ENCODE measurements around the gene ABHD17A. TPM values are rescaled to one million over a fixed set of nuclear protein-coding genes. Genes with fewer than 3 reads are reported as not detected.

Gene ABHD17A
- total and polyA plus RNA-seq, 2 donors, result 90.4 to 97.4 TPM

GRCh38 chr19:1914826-1915341 lies 29.6 kb upstream of the ABHD17A start:
- WGBS, result 97% methylated on average over 23 of the region's 23 CpGs
- Histone ChIP-seq H3K27ac (ENCODE audit: low read depth in 1 of 2, low read length in 1 of 2) (no peak overlapping the region), H3K9me3 (ENCODE audit: control insufficient read depth in 2 of 2, insufficient read depth in 1 of 2, low read length in 1 of 2) (peaks cover 1 to 4% of the 10 kb centered on the region in 2 donors), H3K27me3 (ENCODE audit: control insufficient read depth in 2 of 2, insufficient read depth in 1 of 2, low read length in 1 of 2) (no peaks in the 10 kb centered on the region), H3K4me3 (ENCODE audit: low read length in 2 of 2) (no peak overlapping the region), H3K4me1 (ENCODE audit: control insufficient read depth in 2 of 2, insufficient read depth in 2 of 2, low read length in 2 of 2) (peaks cover 0 to 5% of the 10 kb centered on the region in 2 donors), H3K36me3 (ENCODE audit: control insufficient read depth in 2 of 2, insufficient read depth in 2 of 2, low read length in 1 of 2) (peaks cover 29 to 57% of the 10 kb centered on the region in 2 donors)
- DNase-seq (ENCODE audit: low read depth in 6 of 9, low spot score in 9 of 9), result no peak

GRCh38 chr19:1913781-1914577 lies 28.7 kb upstream of the ABHD17A start:
- Histone ChIP-seq H3K36me3 (ENCODE audit: control insufficient read depth in 2 of 2, insufficient read depth in 2 of 2, low read length in 1 of 2) (peaks cover 26 to 53% of the 10 kb centered on the region in 2 donors), H3K9me3 (ENCODE audit: control insufficient read depth in 2 of 2, insufficient read depth in 1 of 2, low read length in 1 of 2) (peaks cover 1 to 11% of the 10 kb centered on the region in 2 donors), H3K27me3 (ENCODE audit: control insufficient read depth in 2 of 2, insufficient read depth in 1 of 2, low read length in 1 of 2) (no peaks in the 10 kb centered on the region), H3K27ac (ENCODE audit: low read depth in 1 of 2, low read length in 1 of 2) (no peak overlapping the region), H3K4me3 (ENCODE audit: low read length in 2 of 2) (no peak overlapping the region), H3K4me1 (ENCODE audit: control insufficient read depth in 2 of 2, insufficient read depth in 2 of 2, low read length in 2 of 2) (peaks cover 7 to 12% of the 10 kb centered on the region in 2 donors)
- no peak for DNase-seq (ENCODE audit: low read depth in 6 of 9, low spot score in 9 of 9)
- WGBS, result 91% methylated on average over 23 of the region's 23 CpGs

- H3K27me3 ChIP-seq (ENCODE audit: control insufficient read depth in 2 of 2, insufficient read depth in 1 of 2, low read length in 1 of 2), result no peaks in the 10 kb centered on the region
- peaks cover 20 to 44% of the 10 kb centered on the region in 2 donors for H3K36me3 ChIP-seq (ENCODE audit: control insufficient read depth in 2 of 2, insufficient read depth in 2 of 2, low read length in 1 of 2)
- H3K9me3 ChIP-seq (ENCODE audit: control insufficient read depth in 2 of 2, insufficient read depth in 1 of 2, low read length in 1 of 2), result peaks cover 1 to 11% of the 10 kb centered on the region in 2 donors
- WGBS, result 98% methylated on average over 77 of the region's 77 CpGs
- no peak for DNase-seq (ENCODE audit: low read depth in 6 of 9, low spot score in 9 of 9)
- no peak overlapping the region for H3K4me3 ChIP-seq (ENCODE audit: low read length in 2 of 2)
- no peak overlapping the region for H3K27ac ChIP-seq (ENCODE audit: low read depth in 1 of 2, low read length in 1 of 2)
- H3K4me1 ChIP-seq (ENCODE audit: control insufficient read depth in 2 of 2, insufficient read depth in 2 of 2, low read length in 2 of 2), result peaks cover 8 to 20% of the 10 kb centered on the region in 2 donors
Measured at GRCh38 chr19:1912760-1913505, 27.6 kb upstream of the ABHD17A start.

GRCh38 chr19:1911995-1912394 lies 26.7 kb upstream of the ABHD17A start:
- H3K27ac ChIP-seq (ENCODE audit: low read depth in 1 of 2, low read length in 1 of 2), result no peak overlapping the region
- H3K4me1 ChIP-seq (ENCODE audit: control insufficient read depth in 2 of 2, insufficient read depth in 2 of 2, low read length in 2 of 2), result peaks cover 10 to 28% of the 10 kb centered on the region in 2 donors
- no peak for DNase-seq (ENCODE audit: low read depth in 6 of 9, low spot score in 9 of 9)
- H3K9me3 ChIP-seq (ENCODE audit: control insufficient read depth in 2 of 2, insufficient read depth in 1 of 2, low read length in 1 of 2), result peaks cover 1 to 11% of the 10 kb centered on the region in 2 donors
- H3K36me3 ChIP-seq (ENCODE audit: control insufficient read depth in 2 of 2, insufficient read depth in 2 of 2, low read length in 1 of 2), result peaks cover 19 to 37% of the 10 kb centered on the region in 2 donors
- H3K27me3 ChIP-seq (ENCODE audit: control insufficient read depth in 2 of 2, insufficient read depth in 1 of 2, low read length in 1 of 2), result no peaks in the 10 kb centered on the region
- H3K4me3 ChIP-seq (ENCODE audit: low read length in 2 of 2), result no peak overlapping the region
- 98% methylated on average over 37 of the region's 37 CpGs for WGBS

GRCh38 chr19:1911098-1911497 lies 25.8 kb upstream of the ABHD17A start:
- Histone ChIP-seq H3K27me3 (ENCODE audit: control insufficient read depth in 2 of 2, insufficient read depth in 1 of 2, low read length in 1 of 2) (no peaks in the 10 kb centered on the region), H3K4me3 (ENCODE audit: low read length in 2 of 2) (no peak overlapping the region), H3K36me3 (ENCODE audit: control insufficient read depth in 2 of 2, insufficient read depth in 2 of 2, low read length in 1 of 2) (peaks cover 19 to 37% of the 10 kb centered on the region in 2 donors), H3K4me1 (ENCODE audit: control insufficient read depth in 2 of 2, insufficient read depth in 2 of 2, low read length in 2 of 2) (peaks cover 10 to 32% of the 10 kb centered on the region in 2 donors), H3K27ac (ENCODE audit: low read depth in 1 of 2, low read length in 1 of 2) (no peak overlapping the region), H3K9me3 (ENCODE audit: control insufficient read depth in 2 of 2, insufficient read depth in 1 of 2, low read length in 1 of 2) (peaks cover 1 to 11% of the 10 kb centered on the region in 2 donors)
- WGBS, result 91% methylated on average over 13 of the region's 13 CpGs
- no peak for DNase-seq (ENCODE audit: low read depth in 6 of 9, low spot score in 9 of 9)

GRCh38 chr19:1910177-1910576 lies 24.9 kb upstream of the ABHD17A start:
- WGBS, result 89% methylated on average over 10 of the region's 10 CpGs
- Histone ChIP-seq H3K36me3 (ENCODE audit: control insufficient read depth in 2 of 2, insufficient read depth in 2 of 2, low read length in 1 of 2) (peaks cover 17 to 34% of the 10 kb centered on the region in 2 donors), H3K4me1 (ENCODE audit: control insufficient read depth in 2 of 2, insufficient read depth in 2 of 2, low read length in 2 of 2) (peaks cover 13 to 37% of the 10 kb centered on the region in 2 donors)

GRCh38 chr19:1909761-1910080 lies 24.4 kb upstream of the ABHD17A start:
- Histone ChIP-seq H3K27me3 (ENCODE audit: control insufficient read depth in 2 of 2, insufficient read depth in 1 of 2, low read length in 1 of 2) (no peaks in the 10 kb centered on the region), H3K4me1 (ENCODE audit: control insufficient read depth in 2 of 2, insufficient read depth in 2 of 2, low read length in 2 of 2) (peaks cover 16 to 40% of the 10 kb centered on the region in 2 donors), H3K9me3 (ENCODE audit: control insufficient read depth in 2 of 2, insufficient read depth in 1 of 2, low read length in 1 of 2) (peaks cover 1 to 14% of the 10 kb centered on the region in 2 donors), H3K36me3 (ENCODE audit: control insufficient read depth in 2 of 2, insufficient read depth in 2 of 2, low read length in 1 of 2) (peaks cover 15 to 30% of the 10 kb centered on the region in 2 donors), H3K27ac (ENCODE audit: low read depth in 1 of 2, low read length in 1 of 2) (no peak overlapping the region), H3K4me3 (ENCODE audit: low read length in 2 of 2) (no peak overlapping the region)
- 8% methylated on average over 10 of the region's 10 CpGs for WGBS
- DNase-seq (ENCODE audit: low read depth in 6 of 9, low spot score in 9 of 9), result peak in 1 of 9 donors; percentile 19

More at GRCh38 chr19:1910177-1910576, 24.9 kb upstream of the ABHD17A start:
- H3K27me3 ChIP-seq (ENCODE audit: control insufficient read depth in 2 of 2, insufficient read depth in 1 of 2, low read length in 1 of 2), result no peaks in the 10 kb centered on the region
- no peak overlapping the region for H3K27ac ChIP-seq (ENCODE audit: low read depth in 1 of 2, low read length in 1 of 2)
- peaks cover 1 to 14% of the 10 kb centered on the region in 2 donors for H3K9me3 ChIP-seq (ENCODE audit: control insufficient read depth in 2 of 2, insufficient read depth in 1 of 2, low read length in 1 of 2)
- DNase-seq (ENCODE audit: low read depth in 6 of 9, low spot score in 9 of 9), result no peak
- no peak overlapping the region for H3K4me3 ChIP-seq (ENCODE audit: low read length in 2 of 2)

- H3K9me3 ChIP-seq (ENCODE audit: control insufficient read depth in 2 of 2, insufficient read depth in 1 of 2, low read length in 1 of 2), result peaks cover 1 to 14% of the 10 kb centered on the region in 2 donors
- no peak overlapping the region for H3K27ac ChIP-seq (ENCODE audit: low read depth in 1 of 2, low read length in 1 of 2)
- H3K4me3 ChIP-seq (ENCODE audit: low read length in 2 of 2), result no peak overlapping the region
- H3K36me3 ChIP-seq (ENCODE audit: control insufficient read depth in 2 of 2, insufficient read depth in 2 of 2, low read length in 1 of 2), result peaks cover 7 to 16% of the 10 kb centered on the region in 2 donors
- WGBS, result 95% methylated on average over 13 of the region's 13 CpGs
- peaks cover 20 to 52% of the 10 kb centered on the region in 2 donors for H3K4me1 ChIP-seq (ENCODE audit: control insufficient read depth in 2 of 2, insufficient read depth in 2 of 2, low read length in 2 of 2)
- DNase-seq (ENCODE audit: low read depth in 6 of 9, low spot score in 9 of 9), result no peak
- H3K27me3 ChIP-seq (ENCODE audit: control insufficient read depth in 2 of 2, insufficient read depth in 1 of 2, low read length in 1 of 2), result no peaks in the 10 kb centered on the region
Measured at GRCh38 chr19:1908364-1908678, 23.0 kb upstream of the ABHD17A start.
